22Rv1 (cell line): ENCODE results near the gene MTX1.
"Not testable (repeated sequence)": the region's sequence is repeated elsewhere in the genome, so short reads cannot be mapped to it uniquely, and the experiment has no call there.

Source experiments
- H3K27ac ChIP-seq: fragments of 450-650 bp; 2 replicates; pipeline ENCODE4 v1.5.1; 2017
- ZFX ChIP-seq: fragments of 450-650 bp; IDR thresholded peaks from 2 replicates; pipeline ENCODE4 v1.6.1; 2017; ENCODE audit warnings: antibody characterized with exemption, borderline replicate concordance
- TF ChIP-seq, protein P1 (sequence below): fragments of 450-650 bp; IDR thresholded peaks from 2 replicates; pipeline ENCODE4 v1.5.1; 2017; ENCODE audit warnings: mild to moderate bottlenecking

Gene MTX1

DNA sequence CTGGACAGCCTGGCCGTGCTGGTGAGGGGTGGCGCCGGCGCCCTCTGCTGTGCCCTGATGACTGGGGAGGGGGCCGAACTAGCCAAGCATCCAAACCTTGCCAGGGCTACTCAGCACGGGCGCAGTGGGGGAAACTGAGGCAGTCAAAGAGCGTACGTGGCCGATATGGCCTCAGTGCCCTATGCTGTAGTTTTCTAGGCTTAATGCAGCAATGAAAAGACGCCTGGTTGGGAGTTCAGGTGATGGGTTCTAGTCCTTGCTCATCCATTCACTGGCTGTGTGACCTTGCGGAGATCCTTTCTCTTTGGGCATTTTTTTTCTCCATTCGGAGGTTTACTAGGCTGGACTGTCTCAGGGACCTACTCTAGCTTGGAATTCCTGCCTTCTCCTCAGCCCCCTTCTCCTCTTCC lies 822 bp downstream of the MTX1 start:
- no peak for TF ChIP-seq ZFX
- TF ChIP-seq, protein P1, sequence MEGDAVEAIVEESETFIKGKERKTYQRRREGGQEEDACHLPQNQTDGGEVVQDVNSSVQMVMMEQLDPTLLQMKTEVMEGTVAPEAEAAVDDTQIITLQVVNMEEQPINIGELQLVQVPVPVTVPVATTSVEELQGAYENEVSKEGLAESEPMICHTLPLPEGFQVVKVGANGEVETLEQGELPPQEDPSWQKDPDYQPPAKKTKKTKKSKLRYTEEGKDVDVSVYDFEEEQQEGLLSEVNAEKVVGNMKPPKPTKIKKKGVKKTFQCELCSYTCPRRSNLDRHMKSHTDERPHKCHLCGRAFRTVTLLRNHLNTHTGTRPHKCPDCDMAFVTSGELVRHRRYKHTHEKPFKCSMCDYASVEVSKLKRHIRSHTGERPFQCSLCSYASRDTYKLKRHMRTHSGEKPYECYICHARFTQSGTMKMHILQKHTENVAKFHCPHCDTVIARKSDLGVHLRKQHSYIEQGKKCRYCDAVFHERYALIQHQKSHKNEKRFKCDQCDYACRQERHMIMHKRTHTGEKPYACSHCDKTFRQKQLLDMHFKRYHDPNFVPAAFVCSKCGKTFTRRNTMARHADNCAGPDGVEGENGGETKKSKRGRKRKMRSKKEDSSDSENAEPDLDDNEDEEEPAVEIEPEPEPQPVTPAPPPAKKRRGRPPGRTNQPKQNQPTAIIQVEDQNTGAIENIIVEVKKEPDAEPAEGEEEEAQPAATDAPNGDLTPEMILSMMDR: no peak
- H3K27ac ChIP-seq: peak overlapping the region; percentile 91

DNA sequence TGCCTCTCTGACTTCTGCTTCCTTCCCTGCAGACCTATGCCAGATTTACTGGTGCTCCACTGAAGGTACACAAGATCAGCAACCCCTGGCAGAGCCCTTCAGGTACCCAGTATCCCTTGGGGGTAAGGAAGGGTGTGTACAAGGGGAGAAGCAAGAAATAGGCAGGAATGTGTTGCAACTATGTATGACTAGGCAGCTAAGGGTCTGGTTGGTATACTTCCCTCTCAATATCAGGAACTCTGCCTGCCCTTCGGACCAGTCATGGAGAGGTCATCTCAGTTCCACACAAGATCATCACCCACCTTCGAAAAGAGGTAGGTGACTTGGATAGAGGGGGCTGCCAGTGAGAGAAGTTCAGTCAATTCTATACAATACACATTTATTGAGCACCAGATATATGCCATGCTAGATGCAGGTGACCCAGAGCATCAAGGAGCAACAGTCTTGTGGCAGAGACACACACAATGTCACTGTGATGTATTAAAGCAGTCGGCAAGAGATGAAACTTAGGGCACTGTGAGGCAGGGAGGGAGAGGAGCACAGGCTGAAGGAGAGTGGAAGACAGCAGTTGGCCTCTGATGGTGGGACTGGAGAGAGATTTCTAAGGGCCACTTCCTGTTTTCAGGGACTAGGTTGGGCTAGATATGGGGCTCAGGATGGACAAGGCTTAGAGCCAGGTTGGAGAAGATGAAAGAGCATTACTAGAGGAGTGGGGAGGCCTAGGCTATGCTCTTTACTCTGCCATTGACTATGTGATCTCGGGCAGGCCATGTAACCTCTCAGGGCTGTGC lies 2.0 kb downstream of the MTX1 start:
- TF ChIP-seq, protein P1: no peak
- TF ChIP-seq ZFX: no peak
- H3K27ac ChIP-seq: peak overlapping the region; percentile 91

DNA sequence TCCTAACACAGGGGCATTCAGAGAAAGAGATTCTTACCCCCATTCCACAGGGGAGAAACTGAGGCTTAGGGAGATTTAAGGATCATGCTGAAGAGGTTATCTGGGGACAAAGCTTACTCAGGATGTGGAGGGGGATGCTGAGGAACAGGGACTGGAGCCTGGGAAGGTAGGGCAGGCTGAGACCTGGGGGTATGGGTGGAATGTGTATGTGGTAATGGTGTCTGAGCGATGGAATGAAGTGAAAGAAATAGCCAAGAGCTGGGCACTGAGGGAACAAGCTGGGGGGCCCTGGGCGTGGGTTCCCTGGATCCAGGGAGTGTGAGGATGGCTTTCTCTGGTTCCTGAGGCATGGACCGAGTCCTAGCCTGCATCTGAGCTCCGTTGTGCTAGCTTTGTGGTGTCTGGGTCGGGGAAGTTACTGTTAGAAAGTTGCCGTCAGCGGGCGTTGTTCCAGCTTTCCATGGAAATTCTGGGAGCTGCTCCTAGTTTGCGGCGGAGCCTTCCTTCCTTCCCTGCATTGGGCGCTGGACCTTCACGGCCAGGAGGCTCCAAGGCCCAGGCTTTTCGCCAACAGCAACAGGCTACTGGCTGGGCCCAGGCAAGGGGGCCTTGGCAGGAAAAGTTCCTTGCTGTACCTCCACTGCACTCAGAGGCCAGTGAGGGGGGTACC lies 3.0 kb downstream of the MTX1 start:
- not testable (repeated sequence) for H3K27ac ChIP-seq

DNA sequence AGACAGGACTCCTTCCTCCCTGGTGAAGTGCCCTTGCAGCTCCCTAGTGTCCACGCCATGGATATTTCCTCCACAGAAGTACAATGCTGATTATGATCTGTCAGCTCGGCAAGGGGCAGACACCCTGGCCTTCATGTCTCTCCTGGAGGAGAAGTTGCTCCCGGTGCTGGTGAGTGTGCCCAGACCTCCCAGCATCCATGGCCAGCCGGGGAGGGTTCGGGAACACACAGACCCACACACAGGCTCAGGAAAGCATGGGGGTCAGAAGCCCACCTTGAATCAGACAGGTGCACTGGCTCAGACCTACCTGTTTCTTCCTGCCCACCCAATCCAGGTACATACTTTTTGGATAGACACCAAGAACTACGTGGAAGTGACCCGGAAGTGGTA lies 3.6 kb downstream of the MTX1 start:
- not testable (repeated sequence) for H3K27ac ChIP-seq

DNA sequence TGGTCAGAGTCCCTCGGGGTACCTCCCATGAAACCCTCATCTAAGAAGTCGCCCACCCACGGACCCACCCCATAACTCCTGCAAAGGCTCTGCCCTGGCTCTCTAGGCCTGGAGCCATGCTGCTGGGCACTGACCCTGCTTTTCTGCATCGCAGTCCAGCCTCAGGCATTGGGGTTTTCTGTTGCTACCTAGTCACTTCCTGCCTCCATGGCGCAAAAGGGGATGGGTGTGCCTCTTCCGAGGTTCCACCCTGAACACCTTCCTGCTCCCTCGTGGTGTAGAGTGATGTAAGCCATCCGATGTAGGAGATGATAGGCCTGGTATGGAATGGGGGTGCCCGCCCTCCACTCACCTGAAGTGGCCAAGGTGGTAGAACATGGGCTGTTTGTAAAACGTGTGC lies 6.2 kb downstream of the MTX1 start:
- not testable (repeated sequence) for H3K27ac ChIP-seq

DNA sequence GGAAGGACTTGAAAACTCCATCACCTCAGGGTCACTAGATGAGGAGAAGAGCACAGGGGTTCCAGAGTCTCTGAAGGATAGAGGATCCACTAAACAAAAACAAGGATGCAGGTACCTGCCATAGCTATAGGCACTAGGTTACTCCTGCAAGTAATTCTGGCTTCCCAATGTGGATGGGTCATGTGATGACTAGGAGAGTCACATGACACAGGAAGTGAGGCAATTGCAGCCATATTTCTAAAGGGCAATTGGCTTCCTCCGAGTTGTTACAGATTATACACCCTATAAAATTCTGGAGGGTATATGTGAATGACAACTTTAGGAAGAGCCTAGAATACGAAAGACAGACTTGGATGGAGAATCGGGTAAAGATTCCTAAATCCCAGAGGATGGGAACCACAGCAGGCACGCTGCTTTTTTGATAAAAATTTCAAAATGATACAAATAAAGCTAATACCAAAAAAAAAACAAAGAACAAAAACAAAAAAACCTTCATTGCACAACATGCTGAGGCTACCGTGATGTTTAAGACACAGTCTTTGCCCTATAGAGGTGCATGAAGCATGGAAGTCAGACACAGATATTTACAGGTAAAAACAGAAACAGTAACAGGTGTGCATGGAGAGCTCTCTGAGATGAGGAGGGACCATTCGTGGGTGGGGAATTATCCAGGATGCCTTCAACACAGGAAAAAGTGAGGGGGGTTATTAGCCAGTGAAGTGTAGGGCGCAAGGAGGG lies 10.5 kb downstream of the MTX1 start:
- TF ChIP-seq, protein P1: no peak
- no peak for TF ChIP-seq ZFX
- H3K27ac ChIP-seq: peak overlapping the region; percentile 56

DNA sequence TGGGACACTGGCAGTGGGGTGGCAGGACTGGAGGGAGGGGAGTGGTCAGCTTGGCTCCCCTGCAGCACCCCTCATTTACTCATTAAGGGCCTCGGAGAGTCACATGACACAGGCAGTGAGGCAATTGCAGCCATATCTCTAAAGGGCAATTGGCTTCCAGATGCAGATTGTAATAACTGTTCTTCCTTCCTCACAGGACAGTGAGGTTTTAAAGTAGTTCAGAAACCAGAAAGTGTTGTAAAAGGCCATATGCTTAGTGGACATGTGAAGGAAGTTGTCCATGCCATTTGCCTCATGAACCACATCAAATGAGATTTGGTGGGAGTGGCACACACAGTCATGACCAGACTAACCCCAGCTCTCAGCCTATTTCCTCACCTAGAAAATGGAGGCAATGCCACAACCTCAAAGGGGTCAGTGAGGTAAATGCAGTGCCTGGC lies 11.1 kb downstream of the MTX1 start:
- H3K27ac ChIP-seq: peak overlapping the region; percentile 56
- TF ChIP-seq ZFX: no peak
- TF ChIP-seq, protein P1: no peak

DNA sequence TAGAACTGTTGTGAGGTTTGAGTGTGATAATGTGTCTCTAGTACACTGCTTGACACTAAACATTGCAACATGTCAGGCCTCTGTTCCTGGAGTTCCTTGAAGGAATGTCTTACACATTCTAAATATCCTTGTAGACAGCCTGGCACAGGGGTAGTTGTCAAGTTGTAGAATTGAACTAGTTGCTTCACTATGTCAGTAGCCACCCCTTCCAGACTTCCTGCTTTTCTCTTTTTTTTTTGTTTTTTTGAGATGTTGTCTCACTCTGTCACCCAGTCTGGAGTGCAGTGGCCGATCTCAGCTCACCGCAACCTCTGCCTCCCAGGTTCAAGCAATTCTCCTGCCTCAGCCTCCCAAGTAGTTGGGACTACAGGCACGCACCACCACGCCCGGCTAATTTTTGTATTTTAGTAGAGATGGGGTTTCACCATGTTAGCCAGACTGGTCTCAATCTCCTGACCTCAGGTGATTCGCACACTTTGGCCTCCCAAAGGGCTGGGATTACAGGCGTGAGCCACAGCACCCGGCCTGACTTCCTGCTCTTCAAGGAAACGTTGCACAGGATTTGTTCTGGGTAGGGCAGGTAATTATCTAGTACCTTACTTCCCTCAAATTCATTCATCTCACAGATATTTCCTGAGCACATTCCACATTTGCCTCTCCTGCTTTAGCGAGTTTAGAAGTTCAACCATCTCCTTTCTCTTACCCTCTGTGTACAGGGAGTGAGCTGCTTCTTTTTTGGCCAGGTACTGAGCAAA lies 11.9 kb downstream of the MTX1 start:
- peak overlapping the region; percentile 56 for H3K27ac ChIP-seq

DNA sequence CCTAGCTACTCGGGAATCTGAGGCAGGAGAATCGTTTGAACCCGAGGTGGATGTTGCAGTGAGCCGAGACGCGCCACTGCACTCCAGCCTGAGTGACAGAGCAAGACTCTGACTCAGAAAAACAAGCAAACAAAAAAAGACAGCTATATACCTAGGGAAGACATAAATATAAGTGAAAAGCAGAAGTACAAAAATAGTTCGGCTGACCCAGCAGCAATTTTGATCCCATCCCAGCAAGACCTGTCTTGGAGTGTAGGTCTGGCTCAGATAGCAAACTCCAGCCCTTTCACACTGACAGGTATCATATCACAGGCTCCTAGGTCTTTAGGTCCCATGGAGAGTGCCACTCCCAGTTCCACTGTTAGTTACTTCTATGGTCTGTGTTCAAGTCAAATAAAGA lies 14.6 kb downstream of the MTX1 start:
- TF ChIP-seq ZFX: no peak
- TF ChIP-seq, protein P1: no peak
- peak overlapping the region; percentile 43; the same call in 1 of the 2 replicates for H3K27ac ChIP-seq

DNA sequence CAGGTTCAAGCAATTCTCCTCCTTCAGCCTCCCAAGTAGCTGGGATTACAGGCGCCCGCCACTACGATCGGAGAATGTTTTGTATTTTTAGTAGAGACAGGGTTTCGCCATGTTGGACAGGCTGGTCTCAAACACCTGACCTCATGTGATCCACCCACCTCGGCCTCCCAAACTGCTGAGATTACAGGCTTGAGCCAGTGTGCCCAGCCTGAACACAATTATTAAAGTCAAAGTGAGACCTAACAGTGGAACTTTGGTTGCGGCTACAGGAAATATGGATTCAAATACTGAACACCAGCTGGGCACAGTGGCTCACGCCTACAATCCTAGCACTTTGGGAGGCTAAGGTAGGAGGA lies 16.9 kb downstream of the MTX1 start:
- peak overlapping the region; percentile 99 for H3K27ac ChIP-seq
